Measurements from ENCODE around the gene MLEC.
A peak's percentile ranks its signal among the peaks of the same experiment; 100 is the strongest.

MLEC gene

GRCh38 chr12:120649442-120650232 lies 37.3 kb upstream of the MLEC start:
- FAIRE-seq, result no peak
- TF ChIP-seq SPI1 (IDR thresholded peaks at IDR 0.05; ENCODE audit: low read depth, low read length) (no peak), POU2F2 (IDR thresholded peaks at IDR 0.05; ENCODE audit: low read depth, low read length) (no peak), TAF1 (IDR thresholded peaks at IDR 0.05; ENCODE audit: low read depth, low read length) (no peak), PAX5 (IDR thresholded peaks at IDR 0.05; ENCODE audit: insufficient read depth, low read length, severe bottlenecking) (no peak), POLR2A (IDR thresholded peaks at IDR 0.05; ENCODE audit: low read depth, low read length) (no peak), POLR2AphosphoS5 (IDR thresholded peaks at IDR 0.05; ENCODE audit: low read depth, low read length) (no peak)
- no peak for DNase-seq (ENCODE audit: insufficient read length, low spot score)

GRCh38 chr12:120650233-120650690 lies 36.7 kb upstream of the MLEC start:
- no peak for TF ChIP-seq POLR2A (IDR thresholded peaks at IDR 0.05; ENCODE audit: low read depth, low read length)
- no peak for TF ChIP-seq POU2F2 (IDR thresholded peaks at IDR 0.05; ENCODE audit: low read depth, low read length)
- TF ChIP-seq TAF1 (IDR thresholded peaks at IDR 0.05; ENCODE audit: low read depth, low read length), result no peak
- TF ChIP-seq POLR2AphosphoS5 (IDR thresholded peaks at IDR 0.05; ENCODE audit: low read depth, low read length), result no peak
- no peak for TF ChIP-seq SPI1 (IDR thresholded peaks at IDR 0.05; ENCODE audit: low read depth, low read length)
- TF ChIP-seq PAX5 (IDR thresholded peaks at IDR 0.05; ENCODE audit: insufficient read depth, low read length, severe bottlenecking), result no peak
- DNase-seq (ENCODE audit: insufficient read length, low spot score) (no peak), FAIRE-seq (no peak)

GRCh38 chr12:120651821-120652220 lies 35.1 kb upstream of the MLEC start:
- DNase-seq (ENCODE audit: insufficient read length, low spot score) (no peak), FAIRE-seq (peak; percentile 13)
- TF ChIP-seq POU2F2 (IDR thresholded peaks at IDR 0.05; ENCODE audit: low read depth, low read length), result no peak
- no peak for TF ChIP-seq POLR2AphosphoS5 (IDR thresholded peaks at IDR 0.05; ENCODE audit: low read depth, low read length)

GRCh38 chr12:120652656-120653435 lies 34.1 kb upstream of the MLEC start:
- TF ChIP-seq PAX5 (IDR thresholded peaks at IDR 0.05; ENCODE audit: insufficient read depth, low read length, severe bottlenecking) (no peak), TAF1 (IDR thresholded peaks at IDR 0.05; ENCODE audit: low read depth, low read length) (no peak), POLR2AphosphoS5 (IDR thresholded peaks at IDR 0.05; ENCODE audit: low read depth, low read length) (no peak), POLR2A (IDR thresholded peaks at IDR 0.05; ENCODE audit: low read depth, low read length) (no peak), POU2F2 (IDR thresholded peaks at IDR 0.05; ENCODE audit: low read depth, low read length) (no peak), SPI1 (IDR thresholded peaks at IDR 0.05; ENCODE audit: low read depth, low read length) (no peak)
- FAIRE-seq (no peak), DNase-seq (ENCODE audit: insufficient read length, low spot score) (no peak)

DNA sequence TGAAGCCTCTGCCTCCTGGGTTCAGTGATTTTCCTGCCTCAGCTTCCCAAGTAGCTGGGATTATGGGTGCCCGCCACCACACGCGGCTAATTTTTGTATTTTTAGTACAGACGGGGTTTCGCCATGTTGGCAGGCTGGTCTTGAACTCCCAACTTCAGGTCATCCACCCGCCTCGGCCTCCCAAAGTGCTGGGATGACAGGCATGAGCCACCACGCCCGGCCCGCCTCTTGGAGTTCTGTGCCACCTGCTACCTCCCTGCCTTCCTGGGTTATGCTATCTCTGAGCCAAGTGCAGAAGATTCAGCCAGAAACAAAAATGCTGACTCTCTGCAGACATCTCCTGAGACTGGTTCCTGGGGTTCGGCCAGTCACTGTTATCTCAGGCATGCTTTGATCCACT lies 33.3 kb upstream of the MLEC start:
- DNase-seq (ENCODE audit: insufficient read length, low spot score) (no peak), FAIRE-seq (no peak)
- TF ChIP-seq SPI1 (IDR thresholded peaks at IDR 0.05; ENCODE audit: low read depth, low read length) (no peak), PAX5 (IDR thresholded peaks at IDR 0.05; ENCODE audit: insufficient read depth, low read length, severe bottlenecking) (no peak), POLR2AphosphoS5 (IDR thresholded peaks at IDR 0.05; ENCODE audit: low read depth, low read length) (no peak), POLR2A (IDR thresholded peaks at IDR 0.05; ENCODE audit: low read depth, low read length) (no peak), POU2F2 (IDR thresholded peaks at IDR 0.05; ENCODE audit: low read depth, low read length) (no peak), TAF1 (IDR thresholded peaks at IDR 0.05; ENCODE audit: low read depth, low read length) (no peak)

- no peak for TF ChIP-seq POU2F2 (IDR thresholded peaks at IDR 0.05; ENCODE audit: low read depth, low read length)
- no peak for TF ChIP-seq SPI1 (IDR thresholded peaks at IDR 0.05; ENCODE audit: low read depth, low read length)
- TF ChIP-seq POLR2A (IDR thresholded peaks at IDR 0.05; ENCODE audit: low read depth, low read length), result no peak
- no peak for TF ChIP-seq TAF1 (IDR thresholded peaks at IDR 0.05; ENCODE audit: low read depth, low read length)
- no peak for TF ChIP-seq PAX5 (IDR thresholded peaks at IDR 0.05; ENCODE audit: insufficient read depth, low read length, severe bottlenecking)
- TF ChIP-seq POLR2AphosphoS5 (IDR thresholded peaks at IDR 0.05; ENCODE audit: low read depth, low read length), result no peak
- DNase-seq (ENCODE audit: insufficient read length, low spot score) (no peak), FAIRE-seq (no peak)
Measured at GRCh38 chr12:120654656-120655055, 32.3 kb upstream of the MLEC start.

- TF ChIP-seq POU2F2 (IDR thresholded peaks at IDR 0.05; ENCODE audit: low read depth, low read length), result no peak
- no peak for TF ChIP-seq TAF1 (IDR thresholded peaks at IDR 0.05; ENCODE audit: low read depth, low read length)
- no peak for TF ChIP-seq POLR2A (IDR thresholded peaks at IDR 0.05; ENCODE audit: low read depth, low read length)
- TF ChIP-seq SPI1 (IDR thresholded peaks at IDR 0.05; ENCODE audit: low read depth, low read length), result no peak
- TF ChIP-seq POLR2AphosphoS5 (IDR thresholded peaks at IDR 0.05; ENCODE audit: low read depth, low read length), result no peak
- no peak for TF ChIP-seq PAX5 (IDR thresholded peaks at IDR 0.05; ENCODE audit: insufficient read depth, low read length, severe bottlenecking)
- DNase-seq (ENCODE audit: insufficient read length, low spot score) (no peak), FAIRE-seq (no peak)
Measured at GRCh38 chr12:120656008-120656407, 30.9 kb upstream of the MLEC start.

DNA sequence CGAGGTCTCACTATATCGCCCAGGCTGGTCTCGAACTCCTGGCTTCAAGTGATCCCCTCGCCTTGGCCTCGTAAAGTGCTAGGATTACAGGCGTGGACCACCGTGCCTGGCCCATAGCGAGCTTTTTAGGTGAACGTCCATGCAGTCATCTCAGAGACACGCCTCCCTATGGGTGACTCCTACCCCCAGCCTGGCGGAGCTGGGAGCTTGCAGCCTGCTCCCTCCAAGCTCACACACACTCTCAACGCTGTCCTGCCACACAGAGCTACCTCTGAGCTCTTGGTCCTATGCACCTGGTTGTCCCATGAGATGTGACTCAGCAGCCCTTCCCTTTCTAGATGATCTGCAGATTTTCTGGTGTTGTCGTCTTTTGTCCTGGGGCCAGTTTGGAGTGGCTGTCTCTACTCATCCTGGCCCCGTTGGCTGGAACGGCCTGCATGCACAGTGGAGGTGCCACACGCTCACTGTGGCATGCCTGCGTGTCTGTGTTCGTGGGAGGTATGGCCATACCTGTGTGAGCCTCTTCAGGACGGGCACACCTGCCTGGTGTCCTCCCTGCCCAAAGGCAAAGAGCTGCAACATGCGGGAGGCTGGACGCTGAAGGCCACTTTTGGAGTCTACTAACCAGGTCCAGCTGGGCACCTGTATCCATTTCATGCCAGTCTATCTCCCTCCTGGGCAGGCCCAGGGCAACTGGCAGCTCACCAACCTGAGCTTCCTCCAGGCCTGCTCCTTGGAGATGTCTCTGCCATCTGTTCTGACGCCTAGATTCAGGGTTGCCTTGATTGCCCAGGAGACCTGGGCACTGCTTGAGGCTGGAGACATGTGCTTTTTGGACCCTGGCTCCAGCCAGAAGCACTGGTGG lies 28.4 kb upstream of the MLEC start:
- FAIRE-seq (no peak), DNase-seq (ENCODE audit: insufficient read length, low spot score) (no peak)
- TF ChIP-seq POLR2AphosphoS5 (IDR thresholded peaks at IDR 0.05; ENCODE audit: low read depth, low read length), result no peak
- no peak for TF ChIP-seq POLR2A (IDR thresholded peaks at IDR 0.05; ENCODE audit: low read depth, low read length)
- TF ChIP-seq SPI1 (IDR thresholded peaks at IDR 0.05; ENCODE audit: low read depth, low read length), result no peak
- TF ChIP-seq TAF1 (IDR thresholded peaks at IDR 0.05; ENCODE audit: low read depth, low read length), result no peak
- no peak for TF ChIP-seq POU2F2 (IDR thresholded peaks at IDR 0.05; ENCODE audit: low read depth, low read length)
- no peak for TF ChIP-seq PAX5 (IDR thresholded peaks at IDR 0.05; ENCODE audit: insufficient read depth, low read length, severe bottlenecking)

GRCh38 chr12:120659151-120659525 lies 27.8 kb upstream of the MLEC start:
- no peak for TF ChIP-seq POLR2A (IDR thresholded peaks at IDR 0.05; ENCODE audit: low read depth, low read length)
- no peak for TF ChIP-seq SPI1 (IDR thresholded peaks at IDR 0.05; ENCODE audit: low read depth, low read length)
- no peak for TF ChIP-seq POLR2AphosphoS5 (IDR thresholded peaks at IDR 0.05; ENCODE audit: low read depth, low read length)
- no peak for TF ChIP-seq TAF1 (IDR thresholded peaks at IDR 0.05; ENCODE audit: low read depth, low read length)
- no peak for TF ChIP-seq POU2F2 (IDR thresholded peaks at IDR 0.05; ENCODE audit: low read depth, low read length)
- no peak for TF ChIP-seq PAX5 (IDR thresholded peaks at IDR 0.05; ENCODE audit: insufficient read depth, low read length, severe bottlenecking)
- FAIRE-seq (no peak), DNase-seq (ENCODE audit: insufficient read length, low spot score) (no peak)
